GM18498 (cell line): ENCODE measurements around the gene TAS2R41.
"Not testable (repeated sequence)": the region's sequence is repeated elsewhere in the genome, so short reads cannot be mapped to it uniquely, and the experiment has no call there.

Experiments
- ATAC-seq: cut with Tn5 transposase; IDR thresholded peaks from one replicate; pipeline ENCODE4 v1.9.1; 2021; ENCODE audit warnings: mild to moderate bottlenecking, moderate library complexity; ENCODE audit not compliant: unreplicated experiment

The TAS2R41 gene

DNA sequence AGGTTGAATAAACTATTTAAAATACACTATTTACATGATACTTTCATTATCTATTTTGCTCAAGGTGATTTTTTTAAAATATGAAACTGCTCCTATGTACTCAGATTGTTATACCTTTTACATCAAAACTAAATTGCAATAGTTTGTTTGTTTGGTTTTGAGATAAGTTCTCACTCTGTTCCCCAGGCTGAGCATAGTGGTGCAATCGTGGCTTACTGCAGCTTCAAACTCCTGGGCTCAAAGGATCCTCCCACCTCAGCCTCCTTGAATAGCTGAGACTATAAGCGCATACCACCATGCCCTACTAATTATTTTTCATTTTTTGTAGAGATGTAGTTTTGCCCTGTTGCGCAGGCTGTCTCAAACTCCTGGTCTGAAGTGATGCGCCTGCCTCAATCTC lies 21.7 kb upstream of the TAS2R41 start:
- no peak for ATAC-seq

DNA sequence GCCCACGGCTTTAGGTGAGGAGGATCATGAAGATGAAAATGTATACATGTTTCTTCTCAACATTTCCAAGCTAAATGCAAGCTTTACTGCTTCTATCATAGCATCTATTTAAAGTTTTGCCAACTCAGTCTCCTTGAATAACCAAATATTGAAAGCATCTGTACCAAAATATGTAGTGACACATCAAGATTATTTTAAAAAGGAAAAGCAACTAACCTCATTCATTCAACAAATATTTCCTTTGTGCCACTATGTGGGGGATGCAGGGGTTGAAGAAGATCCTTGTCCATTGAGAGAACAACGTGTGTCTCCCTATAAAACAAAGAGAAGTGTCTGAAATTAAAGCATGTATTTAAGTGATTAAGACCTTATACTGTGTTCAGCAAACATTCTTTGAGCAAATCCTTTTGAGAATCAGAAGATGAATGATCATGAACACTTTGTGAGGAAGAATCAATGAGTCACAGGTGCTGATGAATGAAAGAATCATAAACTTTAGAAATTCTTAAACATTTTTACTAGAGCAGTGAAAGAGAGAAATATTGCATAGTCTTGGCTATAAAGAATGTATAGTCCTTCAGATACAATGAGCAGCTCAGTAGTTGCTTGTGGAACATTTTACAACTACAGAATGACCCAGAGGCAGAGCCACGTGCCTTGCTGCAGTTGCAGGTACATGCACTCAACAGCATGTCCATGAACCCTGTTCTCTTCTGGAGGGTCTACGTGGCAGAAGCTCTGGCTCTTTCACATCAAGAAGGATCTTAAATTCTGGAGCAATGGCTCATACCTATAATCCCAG lies 20.5 kb upstream of the TAS2R41 start:
- no peak for ATAC-seq

DNA sequence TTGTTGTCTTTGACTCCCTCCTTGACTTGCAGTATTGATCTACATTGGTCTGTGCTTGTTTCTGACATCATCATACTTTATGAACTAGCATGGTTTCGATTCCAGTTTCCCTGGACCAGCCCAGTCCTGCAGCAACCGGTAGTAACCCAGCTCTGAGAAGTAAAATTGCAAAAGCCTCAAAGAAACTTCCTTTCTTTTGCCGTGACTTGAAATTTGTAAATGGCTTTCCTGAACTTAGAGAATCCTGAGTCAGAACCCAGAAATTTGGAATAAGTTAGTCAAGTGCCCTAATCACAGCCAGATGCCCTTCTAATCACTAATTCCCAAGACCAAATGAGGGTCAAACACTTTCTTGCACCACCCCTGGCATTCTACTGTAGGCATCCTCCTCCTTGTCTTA lies 19.4 kb upstream of the TAS2R41 start:
- ATAC-seq: peak; percentile 88

DNA sequence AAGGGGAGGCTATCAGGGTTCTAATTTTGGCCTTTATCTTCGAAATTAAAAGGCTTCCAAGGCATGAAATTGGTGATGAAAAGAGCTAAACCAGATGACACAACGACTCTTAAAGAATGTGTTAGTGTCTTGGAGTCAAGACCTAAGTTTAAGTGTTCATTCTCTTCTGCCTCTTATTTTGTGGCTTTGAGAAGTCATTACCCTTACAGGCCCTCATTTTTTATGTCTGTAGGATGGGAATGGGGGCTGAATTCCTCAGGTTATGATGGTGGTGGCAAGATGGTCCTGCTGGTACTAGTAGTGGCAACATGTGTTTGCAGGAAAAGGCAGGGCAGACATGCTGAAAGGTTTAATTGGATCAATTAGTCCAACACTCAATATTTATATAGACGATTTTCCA lies 19.0 kb upstream of the TAS2R41 start:
- no peak for ATAC-seq

DNA sequence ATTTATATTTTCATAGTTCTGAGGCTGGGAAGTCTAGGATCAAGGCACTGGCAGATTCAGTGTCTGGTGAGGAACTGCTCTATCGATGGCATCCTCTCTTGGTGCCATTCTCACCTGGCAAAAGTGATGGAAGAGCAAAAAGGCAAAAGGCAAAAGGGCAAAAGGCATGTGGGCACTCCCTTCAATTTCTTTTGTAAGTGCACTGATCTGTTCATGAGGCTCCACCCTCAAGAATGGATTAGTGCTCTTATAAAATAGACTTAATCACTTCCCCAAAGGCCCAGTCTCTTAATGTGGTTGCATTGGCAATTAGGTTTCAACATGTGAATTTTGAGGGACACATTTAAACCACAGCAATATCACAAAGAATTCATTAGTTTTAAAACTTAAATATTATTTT lies 18.3 kb upstream of the TAS2R41 start:
- no peak for ATAC-seq

DNA sequence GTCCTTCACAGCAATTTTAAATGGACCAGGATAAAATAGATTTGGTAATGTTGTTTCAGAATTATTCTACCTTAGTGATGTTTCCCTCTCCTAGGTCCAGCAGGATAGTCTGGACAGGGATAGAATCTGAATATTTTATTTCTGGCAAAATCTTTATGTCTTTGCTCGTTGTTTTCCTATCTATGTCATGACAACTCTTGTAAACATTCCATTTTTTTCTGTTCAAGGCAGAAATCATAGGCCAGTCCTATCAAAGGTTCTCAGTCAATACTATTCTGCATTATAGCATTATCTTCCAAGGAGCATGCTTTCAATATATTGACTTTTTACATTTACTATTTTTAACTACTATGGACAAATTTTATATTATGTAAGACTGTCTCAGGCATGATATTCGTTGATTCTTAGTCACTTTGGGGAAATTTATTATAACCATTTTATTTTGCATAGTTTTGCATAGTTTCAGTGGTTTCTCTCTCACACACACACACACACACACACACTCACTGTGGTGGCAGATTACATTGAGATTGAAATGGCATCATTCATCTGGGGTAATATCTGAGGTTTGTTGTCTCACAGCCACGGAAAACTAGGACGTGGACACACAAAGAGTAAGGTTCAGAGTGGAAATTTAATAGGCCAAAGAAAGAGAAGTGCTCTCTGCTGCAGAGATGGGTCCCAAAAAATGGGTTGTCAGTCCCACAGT lies 17.2 kb upstream of the TAS2R41 start:
- no peak for ATAC-seq

DNA sequence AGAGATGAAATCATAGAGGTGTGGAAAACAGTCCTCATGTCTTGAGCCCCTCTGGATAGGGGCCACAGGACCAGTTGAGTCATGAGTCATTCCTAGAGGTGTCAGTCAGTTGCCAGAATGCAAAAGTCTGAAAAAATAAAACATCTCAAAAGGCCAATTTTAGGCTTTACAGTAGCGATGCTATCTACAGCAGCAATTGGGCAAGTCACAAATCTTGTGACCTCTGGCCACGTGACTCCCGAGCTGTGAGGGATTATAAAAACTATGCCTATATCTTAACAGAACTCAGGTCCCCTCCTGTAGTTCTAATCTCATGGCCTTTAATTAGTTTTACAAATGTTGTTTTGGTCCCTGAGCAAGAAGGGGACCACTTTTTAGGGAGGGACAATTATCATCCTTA lies 15.6 kb upstream of the TAS2R41 start:
- ATAC-seq: no peak

DNA sequence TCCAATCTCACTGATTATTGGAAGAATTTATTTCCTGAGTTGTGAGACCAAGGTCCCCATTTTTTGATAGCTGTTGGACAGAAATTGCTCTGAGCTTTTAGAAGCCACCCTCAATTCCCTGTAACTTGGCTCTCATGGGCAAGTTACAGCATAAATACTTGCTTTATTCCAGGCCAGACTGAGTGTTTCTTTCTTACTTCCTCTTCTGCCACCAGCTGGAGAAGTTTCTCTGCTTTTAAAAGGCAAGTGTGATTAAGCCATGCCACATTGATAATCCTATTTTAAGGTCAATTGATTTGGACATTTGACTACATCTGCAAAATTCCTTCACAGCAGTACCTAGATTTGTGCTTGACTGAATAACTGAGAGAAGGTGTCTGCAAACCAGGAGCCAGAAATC lies 14.1 kb upstream of the TAS2R41 start:
- ATAC-seq: no peak

DNA sequence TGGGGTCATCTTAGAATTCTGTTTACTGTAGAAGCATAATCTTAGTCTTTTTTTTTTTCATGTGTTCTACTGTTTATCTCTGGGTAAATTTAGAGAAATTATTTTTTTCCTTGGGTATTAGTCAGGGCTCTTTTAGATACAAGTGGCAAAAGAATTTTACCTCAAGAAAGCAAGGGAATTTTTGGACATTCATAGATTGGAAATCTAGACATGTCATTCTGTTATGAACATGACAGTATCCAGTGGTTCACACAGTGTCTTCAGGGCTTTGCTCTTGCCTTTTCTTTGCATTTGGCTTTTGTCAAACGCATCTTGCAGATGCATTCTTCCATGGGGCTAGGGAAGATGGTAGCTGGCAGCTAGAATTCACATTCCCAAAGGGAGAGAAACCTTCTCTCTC lies 13.7 kb upstream of the TAS2R41 start:
- no peak for ATAC-seq

DNA sequence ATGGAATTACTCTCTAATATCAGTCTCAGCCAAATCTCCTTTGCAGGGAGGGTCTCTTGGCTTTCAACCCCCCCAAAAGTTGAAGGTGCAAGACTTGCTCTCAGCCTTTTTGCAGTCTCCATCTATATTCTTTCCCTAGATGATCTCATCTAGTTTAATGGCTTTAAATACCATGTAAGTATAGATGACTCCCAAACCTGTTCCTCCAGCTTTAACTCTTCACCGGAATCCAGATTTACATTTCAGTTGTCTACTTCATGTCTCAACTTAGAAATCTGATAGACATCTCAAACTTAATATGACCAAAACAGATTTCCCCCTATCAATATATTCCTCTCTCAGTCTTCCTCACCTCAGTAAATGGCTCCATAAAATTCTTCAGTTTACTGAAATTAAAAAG lies 9.9 kb upstream of the TAS2R41 start:
- ATAC-seq: no peak

DNA sequence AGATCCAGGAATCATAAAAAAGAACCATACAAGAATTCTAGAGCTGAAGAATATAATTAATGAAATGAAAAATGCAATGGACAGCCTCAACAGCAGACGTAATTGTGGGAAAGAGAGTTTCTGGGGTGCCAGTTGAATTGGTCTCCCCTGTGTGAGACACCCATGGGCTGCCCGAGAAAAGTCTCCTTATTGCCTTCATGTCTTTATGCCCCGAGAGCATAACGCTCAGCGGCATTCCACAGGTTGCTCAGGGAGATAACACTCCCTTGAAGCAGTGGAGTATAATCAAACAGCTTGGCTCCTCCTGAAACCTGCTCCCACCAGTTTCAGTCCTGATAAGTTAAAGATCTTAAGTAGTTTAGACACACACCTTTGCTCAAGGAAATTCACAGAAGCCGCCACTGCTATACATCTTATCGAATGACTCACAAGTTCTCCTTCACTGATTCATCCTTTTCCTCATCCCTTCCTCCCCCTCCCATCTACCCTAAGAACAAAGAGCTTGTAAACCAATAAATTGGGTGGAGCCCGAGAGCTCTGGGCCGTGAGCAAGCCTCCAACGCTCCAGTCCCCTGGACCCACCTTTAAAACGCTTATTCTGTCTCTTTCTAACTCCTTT lies 5.5 kb upstream of the TAS2R41 start:
- ATAC-seq: not testable (repeated sequence)

DNA sequence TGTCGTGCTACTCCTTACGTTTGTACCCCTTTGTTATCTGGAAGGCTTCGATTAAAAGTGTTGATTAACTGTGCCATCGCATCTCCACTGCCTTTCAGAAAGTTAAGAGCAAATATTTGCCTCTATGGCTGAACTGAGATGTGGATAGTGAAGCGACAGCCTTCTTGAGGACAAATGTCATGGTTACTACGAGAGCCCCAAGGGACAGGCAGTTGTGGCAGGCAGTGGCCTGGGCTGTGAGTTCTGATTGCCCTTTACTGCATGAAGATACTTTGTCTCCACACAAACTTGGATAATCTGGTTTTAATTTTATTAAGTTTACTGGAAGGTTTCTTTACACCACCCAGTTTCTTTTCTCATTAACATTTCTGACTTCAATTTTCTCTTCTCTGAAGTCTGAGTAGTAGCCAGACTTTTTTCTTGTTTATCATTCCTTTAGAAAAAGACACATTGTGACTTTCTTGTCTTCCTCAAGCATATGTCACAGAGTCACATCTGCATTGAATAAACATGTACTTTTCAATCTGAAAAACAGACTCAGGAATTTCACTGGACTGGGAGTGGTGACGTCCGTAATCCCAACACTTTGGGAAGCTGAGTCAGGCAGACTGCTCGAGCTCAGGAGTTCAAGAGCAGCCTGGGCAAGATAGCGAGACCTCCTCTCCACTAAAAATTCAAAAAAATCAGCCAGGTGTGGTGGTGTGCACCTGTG lies 1.5 kb downstream of the TAS2R41 start:
- ATAC-seq: no peak

DNA sequence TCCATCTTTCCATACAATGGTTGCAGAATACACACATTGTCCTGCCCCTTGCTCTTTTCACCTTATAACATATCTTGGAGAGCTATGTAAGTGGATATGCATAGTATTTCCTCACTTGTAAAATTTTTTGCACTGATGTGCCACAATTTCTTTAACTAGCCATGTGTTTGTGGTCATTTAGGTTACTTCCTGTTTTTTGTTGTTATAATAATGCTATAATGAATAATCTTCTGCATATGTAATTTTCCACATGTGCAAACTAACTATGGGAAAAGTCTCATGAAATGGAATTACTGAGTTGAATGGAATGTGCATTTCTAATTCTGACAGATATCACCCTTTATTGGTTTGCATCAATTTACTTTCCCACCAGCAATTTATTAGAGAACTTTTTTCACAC lies 2.8 kb downstream of the TAS2R41 start:
- ATAC-seq: no peak

DNA sequence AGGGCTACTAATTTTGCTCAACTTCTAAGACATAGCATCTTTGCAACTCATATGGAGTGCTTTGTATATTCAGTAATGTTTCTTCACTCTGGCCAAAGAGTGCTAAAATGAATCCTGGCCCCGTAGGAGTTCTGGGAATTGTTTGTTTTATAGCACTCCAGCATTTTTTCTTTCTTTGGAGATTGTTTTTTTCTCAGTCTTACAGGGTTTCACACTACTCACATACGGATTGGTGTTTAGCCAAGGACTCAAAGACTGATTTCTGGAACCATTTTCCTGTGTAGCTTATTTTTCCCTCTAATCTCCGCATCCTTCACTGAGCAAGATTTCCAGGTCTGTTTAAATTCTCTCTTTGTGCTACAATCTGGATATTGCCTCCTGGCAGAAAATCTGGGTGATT lies 6.4 kb downstream of the TAS2R41 start:
- ATAC-seq: no peak

DNA sequence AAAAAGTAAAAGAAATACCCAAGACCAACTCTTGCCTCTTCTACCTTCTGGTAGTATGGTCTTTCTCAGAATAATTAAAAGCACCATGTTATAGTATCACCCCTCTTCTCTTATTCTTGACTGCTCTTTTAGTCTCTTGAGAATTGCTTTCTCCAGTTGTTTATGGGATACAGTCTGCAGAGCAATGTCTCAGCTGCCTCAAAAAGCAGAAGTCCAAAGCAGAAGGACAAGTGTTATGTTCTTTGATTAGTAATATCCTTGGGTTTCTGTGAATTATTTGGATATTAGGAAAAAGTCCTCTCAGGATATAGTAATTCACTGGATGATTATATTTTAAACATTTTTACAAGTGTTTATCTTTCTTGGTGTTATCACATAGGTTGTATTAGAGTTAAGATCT lies 7.4 kb downstream of the TAS2R41 start:
- no peak for ATAC-seq

DNA sequence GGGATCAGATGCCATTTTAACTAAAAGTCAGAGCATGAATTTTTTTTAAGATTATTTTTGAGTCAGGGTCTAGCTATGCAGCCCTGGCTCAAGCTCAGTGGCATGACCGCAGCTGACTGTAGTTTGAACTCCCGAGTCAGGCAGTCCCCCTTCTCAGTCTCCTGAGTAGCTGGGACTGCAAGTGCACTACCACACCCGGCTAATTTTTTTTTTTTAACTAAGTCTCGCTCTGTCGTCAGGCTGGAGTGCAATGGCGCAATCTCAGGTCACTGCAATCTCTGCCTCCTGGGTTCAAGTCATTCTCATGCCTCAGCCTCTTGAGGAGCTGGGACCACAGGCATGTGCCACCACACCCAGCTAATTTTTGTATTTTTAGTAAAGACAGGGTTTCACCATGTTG lies 7.8 kb downstream of the TAS2R41 start:
- ATAC-seq: no peak

DNA sequence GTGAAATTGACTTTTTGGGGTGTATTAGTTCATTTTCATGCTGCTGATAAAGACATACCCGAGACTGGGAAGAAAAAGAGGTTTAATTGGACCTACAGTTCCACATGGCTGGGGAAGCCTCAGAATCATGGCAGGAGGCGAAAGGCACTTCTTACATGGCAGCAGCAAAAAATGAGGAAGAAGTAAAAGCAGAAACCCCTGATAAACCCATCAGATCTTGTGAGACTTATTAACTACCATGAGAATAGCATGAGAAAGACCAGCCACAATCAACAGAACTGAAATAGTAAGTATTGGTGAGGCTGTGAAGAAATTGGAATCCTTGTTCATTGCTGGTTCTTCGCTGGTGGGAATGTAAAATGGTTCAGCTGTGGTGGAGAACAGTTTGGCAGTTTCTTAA lies 8.6 kb downstream of the TAS2R41 start:
- not testable (repeated sequence) for ATAC-seq

DNA sequence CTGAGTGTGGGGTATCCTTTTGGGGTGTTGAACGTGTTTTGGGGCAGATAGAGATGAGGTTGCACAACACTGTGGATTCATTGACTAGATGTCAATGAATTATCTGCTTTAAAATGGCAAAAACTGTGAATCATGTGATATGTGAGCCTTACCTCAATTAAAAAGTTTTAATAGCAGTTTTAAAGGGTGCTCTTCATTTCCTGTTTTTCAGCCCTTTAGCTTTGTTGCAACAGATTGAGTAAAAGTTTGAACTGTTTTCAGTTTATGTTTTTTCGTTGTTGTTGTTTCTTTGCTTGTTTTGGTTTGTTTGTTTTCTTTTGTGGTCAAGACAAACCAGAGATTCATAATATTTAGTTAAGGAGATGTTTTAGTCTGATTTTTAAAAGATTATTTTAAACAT lies 9.4 kb downstream of the TAS2R41 start:
- no peak for ATAC-seq

DNA sequence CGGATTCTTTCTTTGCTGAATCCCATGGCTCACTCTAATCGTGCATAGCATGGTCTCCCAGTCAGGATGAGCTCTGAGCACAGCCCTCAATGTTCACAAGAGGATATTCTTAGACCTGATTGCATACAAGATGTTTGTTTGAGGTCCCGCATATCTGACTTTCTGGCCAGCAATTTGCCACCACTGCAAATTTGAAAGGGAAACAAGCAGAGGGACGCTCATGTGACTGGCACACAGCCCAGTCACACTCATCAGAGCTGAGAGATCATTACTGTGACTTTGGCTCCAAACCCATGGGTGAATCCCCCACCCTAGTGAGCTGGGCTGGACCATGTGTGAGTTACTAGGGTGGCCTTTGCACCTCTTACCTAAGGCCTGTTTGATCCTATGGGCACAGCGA lies 9.9 kb downstream of the TAS2R41 start:
- ATAC-seq: peak; percentile 83

DNA sequence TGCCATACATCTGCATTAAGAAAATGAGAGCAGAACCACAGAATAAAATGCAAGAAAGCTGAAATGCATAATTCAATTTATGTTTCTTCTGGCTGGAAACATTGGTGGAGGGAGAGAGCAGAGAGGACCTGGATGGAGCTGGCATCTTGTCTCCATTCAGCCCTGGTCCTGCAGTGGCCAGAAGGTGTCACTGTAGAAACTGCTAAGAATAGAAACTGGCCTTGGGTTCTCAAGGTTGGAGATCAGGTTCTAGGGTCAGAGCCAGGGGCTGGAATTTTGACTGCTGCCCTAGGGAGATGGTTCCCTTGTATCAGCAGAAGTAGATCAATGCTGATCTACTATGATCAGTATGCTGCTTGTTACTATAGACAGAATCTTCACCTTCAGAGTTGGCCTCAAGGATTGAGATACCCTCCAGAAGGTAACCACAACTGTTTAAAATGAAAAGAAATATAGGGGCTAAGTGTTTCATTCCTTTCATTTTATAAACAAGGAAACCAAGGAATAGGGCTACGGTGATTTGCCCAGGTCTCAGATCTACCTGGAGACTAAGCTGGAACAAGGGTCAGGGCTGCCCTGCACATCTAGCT lies 13.1 kb downstream of the TAS2R41 start:
- ATAC-seq: no peak

DNA sequence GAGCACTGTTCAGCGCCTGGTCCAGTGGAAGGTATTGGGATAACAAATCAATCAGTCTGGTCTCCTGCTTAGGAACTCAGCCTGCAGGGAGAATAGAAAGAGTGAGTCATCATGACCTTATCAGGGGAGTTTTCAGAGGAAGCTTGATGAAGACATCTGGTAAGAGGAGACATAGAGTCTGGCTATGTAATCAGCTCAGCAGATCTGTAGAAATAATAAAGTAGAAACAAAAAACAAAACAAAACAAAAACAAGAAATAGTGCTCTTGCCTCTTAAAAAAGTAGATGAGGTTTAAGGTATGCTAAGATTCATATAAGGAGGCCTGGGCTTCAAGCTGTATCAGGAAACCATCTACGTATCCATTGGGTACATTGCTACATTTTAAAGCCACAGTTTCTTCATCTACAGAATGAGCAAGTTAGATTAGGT lies 14.4 kb downstream of the TAS2R41 start:
- ATAC-seq: no peak
